ENCODE measurements around the gene SOX11. TPM values are rescaled to one million over a fixed set of nuclear protein-coding genes. Genes with fewer than 3 reads are reported as not detected.

The SOX11 gene
- total RNA-seq, 1 experiment from 2014 or later, result not detected

DNA sequence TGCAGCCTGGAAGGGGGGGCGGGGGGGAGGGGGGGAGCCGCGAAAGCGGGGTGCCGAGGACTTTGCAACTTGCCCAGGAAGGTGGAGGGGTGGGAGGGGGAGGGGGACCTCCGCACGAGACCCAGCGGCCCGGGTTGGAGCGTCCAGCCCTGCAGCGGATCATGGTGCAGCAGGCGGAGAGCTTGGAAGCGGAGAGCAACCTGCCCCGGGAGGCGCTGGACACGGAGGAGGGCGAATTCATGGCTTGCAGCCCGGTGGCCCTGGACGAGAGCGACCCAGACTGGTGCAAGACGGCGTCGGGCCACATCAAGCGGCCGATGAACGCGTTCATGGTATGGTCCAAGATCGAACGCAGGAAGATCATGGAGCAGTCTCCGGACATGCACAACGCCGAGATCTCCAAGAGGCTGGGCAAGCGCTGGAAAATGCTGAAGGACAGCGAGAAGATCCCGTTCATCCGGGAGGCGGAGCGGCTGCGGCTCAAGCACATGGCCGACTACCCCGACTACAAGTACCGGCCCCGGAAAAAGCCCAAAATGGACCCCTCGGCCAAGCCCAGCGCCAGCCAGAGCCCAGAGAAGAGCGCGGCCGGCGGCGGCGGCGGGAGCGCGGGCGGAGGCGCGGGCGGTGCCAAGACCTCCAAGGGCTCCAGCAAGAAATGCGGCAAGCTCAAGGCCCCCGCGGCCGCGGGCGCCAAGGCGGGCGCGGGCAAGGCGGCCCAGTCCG lies 540 bp downstream of the SOX11 start:
- Histone ChIP-seq H3K4me2 (no peak overlapping the region), H4K20me1 (ENCODE audit: insufficient read depth) (no peaks in the 10 kb centered on the region), H3K4me1 (replicated peaks; ENCODE audit: insufficient read depth) (no peaks in the 10 kb centered on the region), H3K9me2 (ENCODE audit: insufficient read depth) (no peaks in the 10 kb centered on the region), H3K9me3 (ENCODE audit: insufficient read depth, low read depth) (no peaks in the 10 kb centered on the region), H3K79me2 (ENCODE audit: low read depth) (no peaks in the 10 kb centered on the region), H3K27me3 (ENCODE audit: insufficient read depth, low read depth) (no peaks in the 10 kb centered on the region), H3K4me3 (no peak overlapping the region), H3K36me3 (ENCODE audit: low read depth) (no peaks in the 10 kb centered on the region), H3K27ac (no peak overlapping the region), H2AFZ (no peak overlapping the region), H3F3A (ENCODE audit: insufficient read depth, low read depth) (no peaks in the 10 kb centered on the region)
- intact Hi-C loops (cut with micrococcal nuclease; ENCODE audit: unreplicated experiment), result no loop called here
- CTCF ChIA-PET, result no interaction called here
- TF ChIP-seq, protein P1, sequence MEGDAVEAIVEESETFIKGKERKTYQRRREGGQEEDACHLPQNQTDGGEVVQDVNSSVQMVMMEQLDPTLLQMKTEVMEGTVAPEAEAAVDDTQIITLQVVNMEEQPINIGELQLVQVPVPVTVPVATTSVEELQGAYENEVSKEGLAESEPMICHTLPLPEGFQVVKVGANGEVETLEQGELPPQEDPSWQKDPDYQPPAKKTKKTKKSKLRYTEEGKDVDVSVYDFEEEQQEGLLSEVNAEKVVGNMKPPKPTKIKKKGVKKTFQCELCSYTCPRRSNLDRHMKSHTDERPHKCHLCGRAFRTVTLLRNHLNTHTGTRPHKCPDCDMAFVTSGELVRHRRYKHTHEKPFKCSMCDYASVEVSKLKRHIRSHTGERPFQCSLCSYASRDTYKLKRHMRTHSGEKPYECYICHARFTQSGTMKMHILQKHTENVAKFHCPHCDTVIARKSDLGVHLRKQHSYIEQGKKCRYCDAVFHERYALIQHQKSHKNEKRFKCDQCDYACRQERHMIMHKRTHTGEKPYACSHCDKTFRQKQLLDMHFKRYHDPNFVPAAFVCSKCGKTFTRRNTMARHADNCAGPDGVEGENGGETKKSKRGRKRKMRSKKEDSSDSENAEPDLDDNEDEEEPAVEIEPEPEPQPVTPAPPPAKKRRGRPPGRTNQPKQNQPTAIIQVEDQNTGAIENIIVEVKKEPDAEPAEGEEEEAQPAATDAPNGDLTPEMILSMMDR (conservative IDR thresholded peaks at IDR 0.05), result no peak
- TF ChIP-seq EZH2 (IDR thresholded peaks at IDR 0.05; ENCODE audit: low read depth), result no peak
- DNase-seq, result no peak
- no TSS peak for BruUV-seq (replicated peaks)
- POLR2A ChIA-PET (ENCODE audit: unreplicated experiment), result no interaction called here

DNA sequence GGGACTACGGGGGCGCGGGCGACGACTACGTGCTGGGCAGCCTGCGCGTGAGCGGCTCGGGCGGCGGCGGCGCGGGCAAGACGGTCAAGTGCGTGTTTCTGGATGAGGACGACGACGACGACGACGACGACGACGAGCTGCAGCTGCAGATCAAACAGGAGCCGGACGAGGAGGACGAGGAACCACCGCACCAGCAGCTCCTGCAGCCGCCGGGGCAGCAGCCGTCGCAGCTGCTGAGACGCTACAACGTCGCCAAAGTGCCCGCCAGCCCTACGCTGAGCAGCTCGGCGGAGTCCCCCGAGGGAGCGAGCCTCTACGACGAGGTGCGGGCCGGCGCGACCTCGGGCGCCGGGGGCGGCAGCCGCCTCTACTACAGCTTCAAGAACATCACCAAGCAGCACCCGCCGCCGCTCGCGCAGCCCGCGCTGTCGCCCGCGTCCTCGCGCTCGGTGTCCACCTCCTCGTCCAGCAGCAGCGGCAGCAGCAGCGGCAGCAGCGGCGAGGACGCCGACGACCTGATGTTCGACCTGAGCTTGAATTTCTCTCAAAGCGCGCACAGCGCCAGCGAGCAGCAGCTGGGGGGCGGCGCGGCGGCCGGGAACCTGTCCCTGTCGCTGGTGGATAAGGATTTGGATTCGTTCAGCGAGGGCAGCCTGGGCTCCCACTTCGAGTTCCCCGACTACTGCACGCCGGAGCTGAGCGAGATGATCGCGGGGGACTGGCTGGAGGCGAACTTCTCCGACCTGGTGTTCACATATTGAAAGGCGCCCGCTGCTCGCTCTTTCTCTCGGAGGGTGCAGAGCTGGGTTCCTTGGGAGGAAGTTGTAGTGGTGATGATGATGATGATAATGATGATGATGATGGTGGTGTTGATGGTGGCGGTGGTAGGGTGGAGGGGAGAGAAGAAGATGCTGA lies 1.4 kb downstream of the SOX11 start:
- TF ChIP-seq, protein P1 (conservative IDR thresholded peaks at IDR 0.05), result no peak
- no peak for TF ChIP-seq EZH2 (IDR thresholded peaks at IDR 0.05; ENCODE audit: low read depth)
- Histone ChIP-seq H4K20me1 (ENCODE audit: insufficient read depth) (no peaks in the 10 kb centered on the region), H3K4me2 (no peak overlapping the region), H3K79me2 (ENCODE audit: low read depth) (no peaks in the 10 kb centered on the region), H2AFZ (no peak overlapping the region), H3F3A (ENCODE audit: insufficient read depth, low read depth) (no peaks in the 10 kb centered on the region), H3K4me1 (replicated peaks; ENCODE audit: insufficient read depth) (no peaks in the 10 kb centered on the region), H3K9me2 (ENCODE audit: insufficient read depth) (no peaks in the 10 kb centered on the region), H3K9me3 (ENCODE audit: insufficient read depth, low read depth) (no peaks in the 10 kb centered on the region), H3K27me3 (ENCODE audit: insufficient read depth, low read depth) (no peaks in the 10 kb centered on the region), H3K4me3 (no peak overlapping the region), H3K36me3 (ENCODE audit: low read depth) (no peaks in the 10 kb centered on the region), H3K27ac (no peak overlapping the region)
- BruUV-seq (replicated peaks), result no TSS peak
- CTCF ChIA-PET, result no interaction called here
- no peak for DNase-seq
- POLR2A ChIA-PET (ENCODE audit: unreplicated experiment), result no interaction called here
- intact Hi-C loops (cut with micrococcal nuclease; ENCODE audit: unreplicated experiment), result no loop called here

DNA sequence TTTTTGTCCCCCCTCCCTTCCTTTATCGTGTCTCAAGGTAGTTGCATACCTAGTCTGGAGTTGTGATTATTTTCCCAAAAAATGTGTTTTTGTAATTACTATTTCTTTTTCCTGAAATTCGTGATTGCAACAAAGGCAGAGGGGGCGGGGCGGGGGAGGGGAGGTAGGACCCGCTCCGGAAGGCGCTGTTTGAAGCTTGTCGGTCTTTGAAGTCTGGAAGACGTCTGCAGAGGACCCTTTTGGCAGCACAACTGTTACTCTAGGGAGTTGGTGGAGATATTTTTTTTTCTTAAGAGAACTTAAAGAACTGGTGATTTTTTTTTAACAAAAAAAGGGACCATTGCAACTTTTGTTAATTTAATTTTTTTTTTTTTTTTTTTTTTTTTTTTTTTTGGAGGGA lies 2.1 kb downstream of the SOX11 start:
- no peak for TF ChIP-seq EZH2 (IDR thresholded peaks at IDR 0.05; ENCODE audit: low read depth)
- TF ChIP-seq, protein P1 (conservative IDR thresholded peaks at IDR 0.05), result no peak
- no peak for DNase-seq
- no peak overlapping the region for H3K4me3 ChIP-seq
- no TSS peak for BruUV-seq (replicated peaks)
- H3K36me3 ChIP-seq (ENCODE audit: low read depth), result no peaks in the 10 kb centered on the region
- no peaks in the 10 kb centered on the region for H3K79me2 ChIP-seq (ENCODE audit: low read depth)
- H3K9me3 ChIP-seq (ENCODE audit: insufficient read depth, low read depth), result no peaks in the 10 kb centered on the region
- no peaks in the 10 kb centered on the region for H3K4me1 ChIP-seq (replicated peaks; ENCODE audit: insufficient read depth)
- CTCF ChIA-PET, result no interaction called here
- no peaks in the 10 kb centered on the region for H4K20me1 ChIP-seq (ENCODE audit: insufficient read depth)
- H3K27me3 ChIP-seq (ENCODE audit: insufficient read depth, low read depth), result no peaks in the 10 kb centered on the region
- no peak overlapping the region for H2AFZ ChIP-seq
- H3K9me2 ChIP-seq (ENCODE audit: insufficient read depth), result no peaks in the 10 kb centered on the region
- intact Hi-C loops (cut with micrococcal nuclease; ENCODE audit: unreplicated experiment), result no loop called here
- no peak overlapping the region for H3K27ac ChIP-seq
- POLR2A ChIA-PET (ENCODE audit: unreplicated experiment), result no interaction called here
- H3K4me2 ChIP-seq, result no peak overlapping the region
- H3F3A ChIP-seq (ENCODE audit: insufficient read depth, low read depth), result no peaks in the 10 kb centered on the region
